SK-MEL-5 (cell line): Measurements from ENCODE around the gene ANKS1A. TPM values are rescaled to one million over a fixed set of nuclear protein-coding genes. Genes with fewer than 3 reads are reported as not detected.
A peak's percentile ranks its signal among the peaks of the same experiment; 100 is the strongest.

ENCODE experiments used
- DNase-seq: peaks from one replicate; pipeline ENCODE4 v3.0.0-alpha.2; 2016; ENCODE audit warnings: low read depth, low spot score
- in situ Hi-C: cut with HindIII; loops from 2 replicates; pipeline ENCODE4 v1.10.0; 2016; ENCODE audit warnings: low sequenced_read_pairs, high pct_unique_total_duplicates, low pct_unique_long_range_greater_than_20kb
- total RNA-seq: library from RNA; depleted of rRNA; stranded (reverse); fragments of >200 nt; shearing (Covaris generic); gene quantifications from 2 replicates; pipeline ENCODE4 v1.2.3, GENCODE V29; 2014

ANKS1A gene
- total RNA-seq, 1 experiment from 2014 or later, result 13.6 TPM

DNA sequence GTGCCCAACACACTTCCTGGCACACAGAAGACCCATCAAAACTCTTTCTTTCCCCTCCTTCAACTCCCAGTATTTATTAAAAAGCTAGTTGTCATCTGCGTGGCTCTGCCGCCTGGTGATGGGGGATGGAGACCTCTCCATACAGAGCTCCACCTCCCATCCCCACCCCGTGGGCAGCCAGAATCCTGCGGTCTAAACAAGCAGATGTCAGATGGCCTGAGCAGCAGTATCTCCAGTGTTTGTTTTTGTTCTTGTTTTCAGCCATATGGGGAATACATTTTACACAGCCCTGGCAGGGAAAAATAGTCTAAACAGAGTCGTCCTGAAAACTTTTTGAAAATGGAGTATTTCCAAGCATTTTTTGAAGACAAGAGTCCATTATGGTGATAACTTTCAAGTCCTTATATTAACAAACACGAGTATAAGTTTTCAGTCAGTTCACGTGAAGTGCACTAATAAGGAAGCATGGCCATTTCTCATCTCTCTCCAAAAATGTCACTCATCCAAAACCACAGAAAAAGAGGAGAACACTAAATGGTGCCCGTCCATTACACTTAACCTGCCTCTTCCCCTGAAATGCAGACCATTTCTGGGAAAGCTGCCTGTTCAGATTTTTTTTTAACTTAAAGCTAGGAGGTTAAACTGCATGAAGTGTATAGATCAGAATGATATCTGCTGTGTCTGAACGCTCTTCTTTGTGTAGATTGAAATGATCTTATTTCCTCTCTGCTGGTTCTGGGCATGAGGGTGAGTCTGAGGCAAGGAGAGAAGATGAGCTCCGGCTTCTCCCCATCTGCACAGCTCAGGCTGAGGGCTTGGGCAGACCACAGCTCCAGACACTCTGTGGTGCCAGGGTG, 161.1 kb downstream of the ANKS1A start:
- no peak for DNase-seq
- in situ Hi-C loops, result no loop called here

DNA sequence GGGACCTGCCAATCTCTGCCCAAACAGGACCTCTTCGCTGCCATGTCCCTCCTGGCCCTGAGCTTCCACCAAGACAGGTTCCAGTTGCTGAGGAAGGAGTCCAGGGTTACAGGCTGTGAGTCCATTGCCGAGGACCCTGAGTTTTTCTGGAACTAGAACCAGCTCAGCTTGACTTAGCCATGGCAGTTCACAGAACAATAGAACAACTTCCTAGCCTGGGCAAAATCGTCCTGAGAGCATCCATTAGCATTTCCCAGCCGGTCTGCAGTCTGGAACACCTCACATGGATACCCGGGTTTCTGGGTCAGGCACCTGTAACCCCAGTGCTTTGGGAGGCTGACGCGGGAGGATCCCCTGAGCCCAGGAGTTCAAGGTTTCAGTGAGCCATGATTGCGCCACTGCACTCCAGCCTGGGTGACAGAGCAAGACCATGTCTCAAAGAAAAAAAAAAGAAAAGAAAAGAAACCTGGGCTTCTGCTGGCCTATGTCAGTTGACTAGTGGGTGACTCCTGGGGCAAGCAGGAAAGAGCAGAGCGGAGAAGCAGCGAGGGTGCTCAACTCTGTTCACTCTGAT, 161.8 kb downstream of the ANKS1A start:
- DNase-seq, result no peak

DNA sequence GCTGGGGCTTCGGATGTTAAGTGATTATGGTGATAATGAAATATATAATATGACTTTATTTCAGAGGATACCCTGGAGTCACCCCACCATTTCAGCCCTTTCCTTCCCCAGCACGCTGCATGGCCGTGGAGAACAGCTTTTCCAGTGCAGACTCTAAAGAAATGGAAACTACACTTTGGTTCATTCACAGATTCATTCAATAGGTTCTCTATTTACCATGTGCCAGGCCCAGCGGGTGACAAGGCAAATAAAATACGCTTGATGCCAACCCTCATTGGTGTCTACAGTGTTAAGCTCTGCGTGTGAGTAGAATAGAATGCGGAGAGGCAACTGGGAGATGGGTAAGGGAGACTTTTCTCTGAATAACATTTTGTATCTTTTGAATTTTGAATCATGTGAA, 162.3 kb downstream of the ANKS1A start:
- DNase-seq, result no peak
- in situ Hi-C loops, result no loop called here

More for the DNA sequence above, 161.8 kb downstream of the ANKS1A start:
- in situ Hi-C loops, result no loop called here

DNA sequence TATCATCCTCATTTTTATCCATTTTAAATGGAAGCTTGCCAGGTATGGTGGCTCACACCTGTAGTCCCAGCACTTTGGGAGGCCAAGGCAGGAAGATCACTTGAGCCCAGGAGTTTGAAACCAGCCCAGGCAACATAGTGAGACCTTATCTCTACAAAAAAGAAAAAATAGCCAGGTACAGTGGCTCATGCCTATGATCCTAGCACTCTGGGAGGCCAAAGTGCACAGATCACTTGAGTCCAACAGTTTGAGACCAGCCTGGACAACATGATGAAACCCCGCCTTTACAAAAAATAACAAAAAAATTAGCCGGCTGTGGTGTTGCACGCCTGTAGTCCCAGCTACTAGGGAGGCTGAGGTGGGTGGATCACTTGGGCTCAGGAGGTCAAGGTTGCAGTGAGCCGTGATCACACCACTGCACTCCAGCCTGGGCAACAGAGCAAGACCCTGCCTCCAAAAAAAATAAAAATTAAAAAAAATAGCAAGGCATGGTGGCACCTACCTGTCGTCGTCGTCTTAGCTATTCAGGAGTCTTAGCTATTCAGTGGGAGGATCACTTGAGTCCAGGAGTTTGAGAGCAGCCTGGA, 163.0 kb downstream of the ANKS1A start:
- in situ Hi-C loops, result no loop called here
- no peak for DNase-seq

DNA sequence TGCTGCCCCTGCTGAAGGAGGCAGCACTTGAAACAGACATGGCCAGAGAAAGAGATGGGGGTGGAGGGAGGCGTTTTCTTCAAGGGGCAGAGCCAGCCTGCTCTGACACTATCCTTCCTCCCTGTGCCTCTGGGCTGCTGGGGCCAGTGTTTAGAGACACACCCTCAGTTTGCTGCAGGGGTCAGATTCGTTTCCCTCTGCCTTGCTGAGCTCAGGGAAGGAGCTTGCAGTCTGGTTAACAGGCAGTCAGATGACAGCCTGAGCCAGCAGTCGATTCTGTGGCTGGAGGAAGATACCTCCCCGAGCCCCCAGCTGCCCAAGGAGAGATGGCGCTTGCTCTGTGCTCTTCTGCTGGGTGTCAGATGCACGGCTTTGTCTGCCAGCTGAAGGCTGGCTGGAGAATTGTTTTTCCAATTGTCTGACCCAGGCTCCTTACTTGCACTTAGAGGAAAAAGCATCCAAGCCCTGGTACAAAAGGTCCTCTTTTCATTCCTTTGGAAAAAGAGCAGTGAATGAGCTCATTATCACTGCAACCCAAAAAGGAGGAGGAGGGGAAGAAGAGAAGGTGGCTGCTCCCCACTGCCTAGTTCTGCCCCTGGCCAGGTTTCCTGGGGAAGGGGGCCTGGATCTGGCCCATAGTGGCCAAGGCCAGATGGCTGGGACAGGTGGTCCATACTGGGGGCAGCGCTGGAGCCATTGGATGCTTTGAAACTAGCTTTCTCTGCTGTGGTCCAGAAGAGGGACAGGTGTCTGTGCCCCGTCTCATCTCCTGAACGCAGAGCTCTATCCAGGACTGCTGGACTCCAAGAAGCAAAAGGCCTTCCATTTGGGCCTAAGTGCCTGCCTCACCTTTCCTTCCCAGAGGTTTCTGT, 163.9 kb downstream of the ANKS1A start:
- in situ Hi-C loops, result no loop called here

DNA sequence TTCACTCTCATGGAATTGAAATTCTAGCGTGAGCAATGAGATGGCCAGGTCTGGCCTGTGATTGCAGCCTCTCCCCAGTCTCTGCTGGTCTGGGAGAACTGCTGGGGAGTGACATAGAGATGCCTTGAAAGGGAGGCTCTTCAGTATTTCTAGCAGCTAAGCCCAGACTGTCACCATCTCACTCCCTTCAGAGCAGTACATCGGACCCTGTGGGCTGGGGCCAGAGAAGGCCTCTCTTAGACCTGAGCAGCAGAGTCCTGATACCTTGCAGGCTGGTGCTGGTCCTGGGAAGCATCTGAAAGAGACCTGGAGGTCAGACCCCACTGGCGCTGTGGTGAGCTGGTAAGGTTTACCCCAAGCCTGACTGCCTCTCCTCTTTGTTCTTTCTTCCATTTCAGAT, 164.6 kb downstream of the ANKS1A start:
- in situ Hi-C loops, result no loop called here
- no peak for DNase-seq

More for the DNA sequence above, 163.9 kb downstream of the ANKS1A start:
- peak; percentile 31 for DNase-seq

DNA sequence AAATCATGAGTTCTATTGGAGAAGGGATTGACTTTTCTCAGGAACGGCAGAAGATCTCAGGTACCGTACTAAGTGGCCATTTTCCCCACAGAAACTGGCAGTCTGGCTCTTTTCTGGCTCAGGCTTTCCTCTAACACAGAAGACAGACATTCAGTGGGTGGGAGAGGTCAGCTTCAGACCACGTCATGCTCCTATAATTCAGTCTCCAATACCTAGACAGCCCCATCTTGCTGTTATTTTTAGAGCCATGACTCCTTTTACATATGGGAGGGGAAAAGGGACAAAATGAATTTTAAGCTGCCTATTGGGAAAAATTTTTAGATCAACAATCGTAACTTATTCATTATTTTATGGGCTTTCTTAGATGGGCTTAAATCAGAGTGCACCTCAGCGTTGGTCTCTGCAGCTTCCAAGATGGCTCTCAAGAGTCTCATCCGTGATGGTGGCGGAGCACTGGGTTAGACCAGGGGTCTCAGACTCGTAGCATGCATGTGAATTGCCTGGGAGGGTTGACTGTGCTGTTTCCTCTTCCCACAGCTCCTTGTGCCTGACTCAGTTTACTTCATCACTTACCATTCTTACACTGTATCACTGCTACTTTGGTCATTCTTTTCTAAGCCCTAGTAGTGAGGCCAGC, 165.2 kb downstream of the ANKS1A start:
- in situ Hi-C loops, result no loop called here
- no peak for DNase-seq

DNA sequence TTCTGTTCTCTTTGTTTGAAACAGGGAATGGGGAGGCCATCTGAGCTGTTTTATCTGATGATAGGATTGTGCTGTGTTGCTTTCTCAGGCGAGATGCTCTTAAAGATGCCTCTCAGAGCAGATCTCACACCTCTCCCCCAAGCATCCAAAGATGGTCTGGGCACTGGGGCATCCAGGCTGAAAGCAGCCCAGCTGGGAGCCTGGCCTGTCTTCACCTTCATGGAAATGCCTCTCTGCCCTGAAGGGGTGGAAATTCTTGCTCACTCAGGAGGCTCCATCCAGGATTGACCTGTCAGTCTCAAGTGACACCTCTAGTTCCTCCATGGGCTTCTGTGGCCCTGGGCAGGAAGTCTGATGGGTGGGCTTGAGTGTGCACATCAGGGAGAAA, 165.7 kb downstream of the ANKS1A start:
- in situ Hi-C loops, result no loop called here
- no peak for DNase-seq

DNA sequence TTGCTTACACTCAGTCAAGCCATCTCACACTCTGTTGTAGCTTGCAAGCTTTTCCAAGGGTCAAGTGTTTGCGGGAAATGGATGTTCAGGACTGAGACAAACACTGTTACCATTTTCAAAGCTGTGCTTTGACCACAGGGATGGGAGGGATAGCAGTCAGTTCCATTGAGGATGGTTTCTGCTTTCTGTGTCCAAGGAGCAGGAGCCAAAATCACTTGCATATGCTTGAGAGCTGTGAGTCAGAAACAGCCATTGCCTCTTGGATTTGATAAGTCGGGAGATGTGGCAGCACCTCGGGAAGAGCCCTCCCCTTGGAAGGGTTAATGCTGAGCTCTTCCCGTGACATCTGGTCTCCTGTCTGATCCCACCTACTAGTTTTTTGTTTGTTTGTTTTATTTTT, 166.8 kb downstream of the ANKS1A start:
- no peak for DNase-seq
- in situ Hi-C loops, result no loop called here

DNA sequence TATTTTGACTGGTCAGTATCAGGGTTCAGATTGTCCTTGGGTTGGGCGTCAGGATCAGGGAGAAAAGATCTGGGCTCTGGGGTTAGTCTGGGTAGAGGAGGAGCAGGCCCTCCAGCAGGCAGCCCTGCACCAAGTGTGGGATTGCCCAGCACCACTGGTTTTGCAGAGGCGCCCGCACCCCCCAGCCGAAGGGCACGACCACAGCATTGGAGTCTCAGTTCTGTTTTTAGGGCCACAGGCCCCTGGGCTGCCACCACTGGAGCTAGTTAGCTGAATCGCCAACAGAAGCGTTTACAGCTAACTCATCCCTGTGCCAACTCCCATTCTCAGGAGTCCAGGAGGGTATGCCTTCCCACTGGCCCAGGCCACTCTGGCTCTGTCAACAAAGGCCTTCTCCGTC, 167.9 kb downstream of the ANKS1A start:
- no peak for DNase-seq
- in situ Hi-C loops, result no loop called here

DNA sequence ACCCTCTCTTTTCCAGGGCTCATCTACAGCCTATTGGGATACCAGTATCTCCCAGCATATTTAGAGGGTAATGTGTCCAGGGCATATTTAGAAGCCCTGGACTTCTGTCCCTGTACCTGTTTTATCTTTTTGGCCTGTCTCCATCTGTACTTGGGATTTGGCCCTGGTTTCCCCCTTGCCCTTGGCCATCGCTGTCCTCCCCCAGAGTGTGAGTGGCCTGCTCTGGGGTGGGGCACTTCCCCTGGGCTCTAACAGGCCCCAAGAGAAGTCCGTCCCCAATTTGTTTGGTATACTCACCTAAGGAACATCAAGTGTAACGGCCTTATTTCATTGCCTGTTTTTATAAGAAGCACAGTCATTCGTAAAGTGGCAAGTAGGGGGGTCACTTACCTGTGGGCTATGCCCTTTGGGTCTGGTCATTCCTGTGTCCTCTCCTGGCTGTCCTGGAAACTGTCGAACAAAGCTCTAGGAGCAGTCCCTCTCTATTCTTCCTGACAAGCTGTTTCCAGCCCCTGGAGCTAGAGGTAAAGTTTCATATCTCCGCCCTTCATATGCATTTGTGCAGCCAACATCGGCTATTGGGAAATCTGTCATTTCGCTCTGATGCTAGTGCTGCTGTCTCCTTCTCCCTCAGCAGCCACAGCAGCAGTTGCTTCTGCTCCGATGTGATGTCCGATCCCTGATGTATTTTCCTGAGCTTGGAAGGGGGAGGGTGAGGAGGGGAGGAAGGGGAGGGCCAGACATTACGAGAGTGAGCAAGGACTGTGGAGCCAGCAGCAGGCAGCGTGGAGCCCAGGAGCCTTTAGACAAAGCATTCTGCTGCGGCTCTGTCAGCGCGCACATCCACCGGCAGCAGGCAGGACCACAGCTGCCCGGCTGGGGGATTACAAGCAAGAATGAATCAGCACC, 168.6 kb downstream of the ANKS1A start:
- in situ Hi-C loops, result no loop called here
- no peak for DNase-seq

DNA sequence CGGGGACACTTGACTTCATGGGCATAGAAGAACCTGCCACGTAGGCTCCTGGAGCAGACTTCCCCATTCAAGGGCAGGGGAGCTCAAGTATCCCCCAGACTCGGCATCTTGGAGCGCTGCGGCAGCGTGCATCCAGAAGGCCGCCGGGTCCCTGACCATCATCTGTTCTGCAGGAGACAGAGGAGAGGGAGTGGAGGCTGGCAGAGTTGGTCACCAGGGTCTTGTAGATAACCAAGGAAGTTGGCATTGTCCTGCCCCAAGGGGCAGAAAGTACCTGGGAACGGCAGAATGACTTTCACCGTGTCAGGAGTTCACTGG, 169.3 kb downstream of the ANKS1A start:
- in situ Hi-C loops, result no loop called here
- DNase-seq, result no peak

DNA sequence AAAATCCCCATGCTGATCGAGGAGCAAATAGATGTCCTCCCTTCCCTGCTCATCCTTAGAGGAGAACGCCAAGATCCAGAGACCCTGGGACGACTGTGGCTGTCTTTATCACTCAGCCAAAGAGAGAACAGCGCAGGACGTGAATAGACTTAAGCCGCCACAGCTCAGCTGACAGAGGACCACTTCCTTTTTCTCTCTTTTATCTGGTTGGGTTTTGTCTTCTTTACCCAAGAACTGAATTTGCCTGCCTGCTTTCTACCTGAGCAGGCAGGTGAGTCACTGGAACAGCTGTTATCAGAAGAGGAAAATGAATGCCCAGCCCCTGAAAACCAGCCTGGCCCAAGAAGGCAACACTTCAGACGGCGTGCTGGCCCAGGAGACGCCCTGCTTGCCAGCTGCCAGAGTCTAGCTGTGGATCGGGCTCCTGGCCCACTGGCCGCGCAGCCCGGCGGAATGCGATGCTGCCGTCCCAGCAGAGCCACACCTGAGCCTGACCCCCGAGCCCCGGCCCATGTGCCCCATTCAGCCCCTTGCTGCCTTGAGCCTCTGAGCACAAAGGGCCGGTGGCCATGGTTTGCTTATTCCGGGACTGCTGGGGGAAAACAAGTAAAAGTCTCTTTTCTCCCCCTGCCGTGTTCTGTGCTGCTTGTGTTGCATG, 169.9 kb downstream of the ANKS1A start:
- in situ Hi-C loops, result no loop called here
- DNase-seq, result no peak

DNA sequence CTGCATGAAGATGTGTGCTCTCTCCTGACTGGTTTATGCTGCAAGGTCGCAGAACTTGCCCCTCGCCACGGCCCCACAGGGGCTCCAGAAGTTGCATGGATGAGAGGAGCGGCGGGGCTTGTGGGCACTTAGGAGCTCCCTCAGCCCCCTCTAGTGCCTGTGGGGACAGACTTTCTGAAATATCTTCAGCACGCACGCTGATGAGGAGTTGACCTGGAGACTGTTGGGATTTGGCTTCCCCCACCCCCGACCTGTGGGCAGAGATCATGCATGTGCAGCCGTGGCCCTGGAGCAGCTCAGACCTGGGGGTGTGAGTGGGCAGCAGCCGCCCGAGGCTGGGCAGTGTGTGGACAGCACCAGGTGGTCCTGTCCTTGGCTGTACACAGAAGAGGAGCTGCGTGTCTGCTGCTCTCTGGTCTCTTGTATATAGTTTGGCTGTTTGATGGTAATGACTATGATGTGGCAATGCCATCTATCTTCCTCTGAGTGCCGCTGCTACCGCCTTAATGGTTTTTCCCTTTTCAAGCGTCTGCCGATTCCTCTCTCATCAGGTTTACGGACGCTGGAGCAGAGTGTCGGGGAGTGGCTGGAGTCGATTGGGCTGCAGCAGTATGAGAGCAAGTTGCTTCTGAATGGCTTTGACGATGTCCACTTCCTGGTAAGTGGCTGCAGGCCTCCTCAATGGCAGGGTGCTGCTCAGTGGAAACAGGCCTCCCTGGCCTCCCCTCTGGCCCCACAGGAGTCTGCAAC, 170.7 kb downstream of the ANKS1A start:
- in situ Hi-C loops, result no loop called here
- no peak for DNase-seq

DNA sequence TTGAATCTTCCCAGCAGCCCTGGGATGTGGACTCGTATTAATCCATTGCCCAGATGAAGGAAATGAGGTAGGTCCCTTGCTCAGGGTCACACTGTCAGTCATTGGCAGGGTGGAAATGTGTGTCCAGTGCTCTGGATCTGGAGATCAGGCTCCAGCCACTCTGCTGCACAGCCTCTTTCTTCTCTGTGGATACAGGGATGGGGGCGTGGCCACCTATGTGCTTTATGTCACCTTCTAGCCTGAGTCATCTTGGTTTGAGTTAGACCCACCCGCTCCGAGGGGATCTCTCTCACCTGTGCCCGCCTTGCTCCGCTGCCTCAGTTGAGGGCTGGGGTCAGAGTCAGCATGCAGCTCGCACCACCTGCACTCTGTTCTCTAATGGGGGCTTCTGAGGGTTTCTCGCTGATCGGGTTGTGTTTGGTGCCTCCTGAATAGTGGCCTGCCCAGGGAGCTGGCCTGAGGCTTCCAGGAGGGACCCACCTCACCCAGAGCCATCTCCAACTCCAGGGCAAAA, 172.1 kb downstream of the ANKS1A start:
- no peak for DNase-seq
- in situ Hi-C loops, result no loop called here
